Nephron progenitor cell (in vitro differentiated cells): ENCODE data around the gene MORN1.

Experiments
- DNase-seq: peaks from one replicate; pipeline ENCODE4 v3.0.0; 2021
- H3K27ac Mint-ChIP-seq: 2 replicates; pipeline ENCODE4 v1.8.0; 2021; ENCODE audit warnings: mild to moderate bottlenecking, moderate library complexity, mixed read lengths
- H3K27me3 Mint-ChIP-seq: 2 replicates; pipeline ENCODE4 v1.8.0; 2021; ENCODE audit warnings: mild to moderate bottlenecking, low read depth, mixed read lengths; ENCODE audit not compliant: poor library complexity
- H3K36me3 Mint-ChIP-seq: 2 replicates; pipeline ENCODE4 v1.8.0; 2021; ENCODE audit warnings: low read depth, mixed read lengths
- H3K4me1 Mint-ChIP-seq: 2 replicates; pipeline ENCODE4 v1.8.0; 2021; ENCODE audit warnings: mixed read lengths
- H3K4me3 Mint-ChIP-seq: 2 replicates; pipeline ENCODE4 v1.8.0; 2021; ENCODE audit warnings: mild to moderate bottlenecking, moderate library complexity, mixed read lengths
- H3K9me3 Mint-ChIP-seq: 2 replicates; pipeline ENCODE4 v1.8.0; 2021; ENCODE audit warnings: mild to moderate bottlenecking, moderate library complexity, mixed read lengths
- CTCF ChIP-seq: fragments of 200-600 bp; sonication (generic); IDR thresholded peaks from 2 replicates; pipeline ENCODE4 v1.5.0; 2021; ENCODE audit warnings: antibody characterized with exemption

The MORN1 gene

GRCh38 chr1:2377751-2378440, 13.5 kb downstream of the MORN1 start:
- Mint-ChIP-seq H3K27ac (no peak overlapping the region), H3K27me3 (no peaks in the 10 kb centered on the region), H3K36me3 (no peaks in the 10 kb centered on the region), H3K4me3 (no peak overlapping the region), H3K9me3 (no peaks in the 10 kb centered on the region), H3K4me1 (peaks cover 13% of the 10 kb centered on the region)
- TF ChIP-seq CTCF: no peak
- peak; percentile 2 for DNase-seq

- no peaks in the 10 kb centered on the region for H3K27me3 Mint-ChIP-seq
- peaks cover 13% of the 10 kb centered on the region for H3K4me1 Mint-ChIP-seq
- no peak for TF ChIP-seq CTCF
- H3K9me3 Mint-ChIP-seq: no peaks in the 10 kb centered on the region
- no peak overlapping the region for H3K4me3 Mint-ChIP-seq
- H3K27ac Mint-ChIP-seq: no peak overlapping the region
- no peaks in the 10 kb centered on the region for H3K36me3 Mint-ChIP-seq
- peak; percentile 0 for DNase-seq
Observed at GRCh38 chr1:2376931-2377672, 14.3 kb downstream of the MORN1 start.

GRCh38 chr1:2376261-2376741, 15.1 kb downstream of the MORN1 start:
- Mint-ChIP-seq H3K36me3 (peaks cover 3% of the 10 kb centered on the region), H3K27me3 (no peaks in the 10 kb centered on the region), H3K27ac (no peak overlapping the region), H3K9me3 (no peaks in the 10 kb centered on the region), H3K4me1 (peaks cover 13% of the 10 kb centered on the region), H3K4me3 (no peak overlapping the region)
- DNase-seq: peak; percentile 0
- TF ChIP-seq CTCF: no peak

GRCh38 chr1:2375923-2376260, 15.5 kb downstream of the MORN1 start:
- peak; percentile 0 for DNase-seq
- no peak overlapping the region for H3K4me3 Mint-ChIP-seq
- peaks cover 12% of the 10 kb centered on the region for H3K4me1 Mint-ChIP-seq
- no peak overlapping the region for H3K27ac Mint-ChIP-seq
- TF ChIP-seq CTCF: no peak
- H3K9me3 Mint-ChIP-seq: no peaks in the 10 kb centered on the region
- H3K36me3 Mint-ChIP-seq: peaks cover 7% of the 10 kb centered on the region
- H3K27me3 Mint-ChIP-seq: no peaks in the 10 kb centered on the region

- Mint-ChIP-seq H3K36me3 (peaks cover 9% of the 10 kb centered on the region), H3K27me3 (no peaks in the 10 kb centered on the region), H3K4me3 (no peak overlapping the region), H3K27ac (no peak overlapping the region), H3K9me3 (no peaks in the 10 kb centered on the region), H3K4me1 (peaks cover 8% of the 10 kb centered on the region)
- peak; percentile 0 for DNase-seq
- no peak for TF ChIP-seq CTCF
Observed at GRCh38 chr1:2375246-2375922, 16.0 kb downstream of the MORN1 start.
